ENCODE results near the gene LYRM4. TPM values are rescaled to one million over a fixed set of nuclear protein-coding genes. Genes with fewer than 3 reads are reported as not detected.

LYRM4 gene
- total RNA-seq, 1 experiment from 2014 or later = 44.3 TPM

DNA sequence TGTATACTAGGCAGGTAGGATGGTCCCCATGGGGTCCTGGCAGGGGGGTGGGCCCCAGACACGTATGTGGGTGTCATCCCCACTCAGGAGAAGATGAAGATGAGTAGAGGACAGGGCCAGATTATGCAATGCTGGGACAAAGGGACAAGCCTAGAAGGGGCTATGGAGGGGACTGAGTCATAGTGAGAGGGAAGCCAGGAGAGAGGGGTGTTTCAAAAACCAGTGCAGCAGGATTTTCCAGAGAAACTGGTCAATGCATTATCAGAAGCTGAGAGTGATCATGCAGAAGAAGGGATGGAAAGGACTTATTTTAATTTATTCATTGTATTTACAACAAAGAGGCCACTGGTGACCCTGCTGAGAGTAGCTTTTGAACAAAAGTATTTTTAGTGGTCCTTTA lies 101.6 kb downstream of the LYRM4 start:
- Histone ChIP-seq H3T11ph (ENCODE audit: low read length) (no peak overlapping the region), H2BK5ac (ENCODE audit: insufficient read length, low read length) (no peak overlapping the region), H4K20me1 (ENCODE audit: control insufficient read depth, insufficient read depth, insufficient read length) (no peaks in the 10 kb centered on the region), H4K8ac (replicated peaks; ENCODE audit: insufficient read length, low read depth, low read length) (no peak overlapping the region), H3K79me2 (ENCODE audit: insufficient read depth, low read length) (no peaks in the 10 kb centered on the region), H3K14ac (ENCODE audit: insufficient read depth, low read length) (no peak overlapping the region), H3K23ac (ENCODE audit: insufficient read length, low read depth, low read length) (no peak overlapping the region), H2BK15ac (ENCODE audit: low read depth, low read length) (no peak overlapping the region), H2AK5ac (ENCODE audit: insufficient read length, low read length) (no peak overlapping the region), H2BK12ac (ENCODE audit: insufficient read length, low read depth, low read length) (no peak overlapping the region), H4K5ac (ENCODE audit: insufficient read length, low read depth, low read length) (no peak overlapping the region), H3K4me1 (ENCODE audit: insufficient read depth, low read length) (no peaks in the 10 kb centered on the region), H3K4me2 (ENCODE audit: insufficient read depth, insufficient read length, low read length) (no peak overlapping the region), H3K79me1 (ENCODE audit: insufficient read depth, low read depth, low read length, poor library complexity, severe bottlenecking) (no peaks in the 10 kb centered on the region), H3K9me3 (ENCODE audit: control insufficient read depth, low read depth, low read length) (no peaks in the 10 kb centered on the region), H3K56ac (ENCODE audit: insufficient read length, low read depth, low read length) (no peak overlapping the region), H3K23me2 (ENCODE audit: insufficient read length, low read depth, low read length, poor library complexity, severe bottlenecking) (no peaks in the 10 kb centered on the region), H2BK20ac (ENCODE audit: low read depth, low read length, poor library complexity, severe bottlenecking) (no peak overlapping the region), H3K18ac (ENCODE audit: insufficient read length, low read depth, low read length) (no peak overlapping the region), H2BK120ac (ENCODE audit: low read depth, low read length, poor library complexity, severe bottlenecking) (no peak overlapping the region), H2AFZ (ENCODE audit: low read length) (no peak overlapping the region), H3K27me3 (ENCODE audit: insufficient read depth, low read length) (no peaks in the 10 kb centered on the region), H3K9ac (ENCODE audit: extremely low read depth, insufficient read length, low read length) (no peak overlapping the region), H3K27ac (ENCODE audit: insufficient read length, low read depth, low read length) (no peak overlapping the region), H4K91ac (ENCODE audit: insufficient read length, low read depth, low read length) (no peak overlapping the region), H3K4ac (ENCODE audit: low read depth, low read length) (no peak overlapping the region)
- TF ChIP-seq, protein P1, sequence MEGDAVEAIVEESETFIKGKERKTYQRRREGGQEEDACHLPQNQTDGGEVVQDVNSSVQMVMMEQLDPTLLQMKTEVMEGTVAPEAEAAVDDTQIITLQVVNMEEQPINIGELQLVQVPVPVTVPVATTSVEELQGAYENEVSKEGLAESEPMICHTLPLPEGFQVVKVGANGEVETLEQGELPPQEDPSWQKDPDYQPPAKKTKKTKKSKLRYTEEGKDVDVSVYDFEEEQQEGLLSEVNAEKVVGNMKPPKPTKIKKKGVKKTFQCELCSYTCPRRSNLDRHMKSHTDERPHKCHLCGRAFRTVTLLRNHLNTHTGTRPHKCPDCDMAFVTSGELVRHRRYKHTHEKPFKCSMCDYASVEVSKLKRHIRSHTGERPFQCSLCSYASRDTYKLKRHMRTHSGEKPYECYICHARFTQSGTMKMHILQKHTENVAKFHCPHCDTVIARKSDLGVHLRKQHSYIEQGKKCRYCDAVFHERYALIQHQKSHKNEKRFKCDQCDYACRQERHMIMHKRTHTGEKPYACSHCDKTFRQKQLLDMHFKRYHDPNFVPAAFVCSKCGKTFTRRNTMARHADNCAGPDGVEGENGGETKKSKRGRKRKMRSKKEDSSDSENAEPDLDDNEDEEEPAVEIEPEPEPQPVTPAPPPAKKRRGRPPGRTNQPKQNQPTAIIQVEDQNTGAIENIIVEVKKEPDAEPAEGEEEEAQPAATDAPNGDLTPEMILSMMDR (conservative IDR thresholded peaks at IDR 0.05) = no peak
- Mint-ChIP-seq H3K4me3 (no peak overlapping the region; a peak in 1 of 5 replicates), H3K4me1 (peaks cover 7 to 12% of the 10 kb centered on the region in 2 experiments), H3K27me3 (ENCODE audit: low read depth) (no peaks in the 10 kb centered on the region), H3K9me3 (no peaks in the 10 kb centered on the region), H3K27ac (peak overlapping the region in 1 of 3 experiments; percentile 73; a peak in 2 of 7 replicates), H3K36me3 (ENCODE audit: insufficient read depth in 1 of 3, low read depth in 3 of 3) (no peaks in the 10 kb centered on the region; a peak in 1 of 7 replicates)
- no peak for DNase-seq
- no CpG with 5 or more reads among the region's 1 CpG for WGBS (ENCODE audit: extremely low coverage, insufficient read length, low lambda C conversion rate)

Data from H9 (cell line).